COR-L47 (cell line): ENCODE measurements around the gene ZNF584.
A peak's percentile ranks its signal among the peaks of the same experiment; 100 is the strongest.
"Not testable (repeated sequence)": the region's sequence is repeated elsewhere in the genome, so short reads cannot be mapped to it uniquely, and the experiment has no call there.

Experiments
- DNase-seq: peaks from one replicate; lab custom pipeline; 2025; lab: John Stamatoyannopoulos, UW

The ZNF584 gene

DNA sequence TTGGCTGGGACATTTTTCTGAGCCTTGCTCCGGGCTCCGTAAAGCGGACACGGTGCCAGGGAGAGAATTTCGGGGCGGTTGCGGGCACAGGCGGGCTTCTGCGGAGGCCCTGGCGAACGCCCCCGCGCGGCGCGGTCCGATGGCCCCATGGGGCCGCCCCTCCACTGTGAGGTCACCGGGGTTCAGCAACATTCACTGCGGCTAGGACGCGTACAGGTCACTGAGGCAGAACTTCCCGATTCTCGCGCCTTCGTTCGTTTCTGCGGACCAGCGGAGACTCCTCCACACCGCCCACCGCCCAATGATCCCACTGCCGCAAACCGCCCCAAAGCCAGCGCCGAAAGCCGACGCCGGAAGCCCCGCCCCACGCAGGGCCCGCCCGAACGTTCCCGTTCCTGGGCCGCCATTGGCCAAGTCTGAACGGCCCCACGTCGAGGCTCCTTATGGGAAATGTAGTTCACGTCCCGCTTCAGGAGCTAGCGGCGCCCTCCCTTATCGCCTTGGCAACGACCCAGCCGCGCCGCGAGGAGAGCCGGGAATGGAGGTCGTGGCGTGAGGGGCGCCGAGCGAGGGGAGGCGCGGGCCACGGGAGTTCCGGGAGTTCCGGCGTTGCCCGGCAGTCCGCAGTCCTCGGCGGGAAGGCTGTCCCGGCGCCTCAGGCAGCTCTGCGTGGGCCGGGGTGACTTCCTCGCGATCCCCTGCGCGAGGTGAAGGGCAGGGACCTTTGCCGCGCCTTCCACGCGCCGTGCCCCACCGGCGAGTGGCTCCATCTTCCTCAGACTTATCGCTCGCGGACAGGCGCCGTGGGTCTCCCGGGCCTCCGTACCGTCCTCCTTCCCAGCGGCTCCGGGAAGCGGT lies at the start of gene ZNF584:
ZNF584 (plus strand) TSS at position 498 of the 858 bp plus-strand sequence. CDS start 499 bp downstream, outside the sequence.
- peak; percentile 95 for DNase-seq

- peak; percentile 24 for DNase-seq
Measured at GRCh38 chr19:58361900-58362271, 46.6 kb upstream of the ZNF584 start.

- peak; percentile 95 for DNase-seq
Measured at GRCh38 chr19:58362272-58362994, 46.0 kb upstream of the ZNF584 start, which contains the start of gene ZNF497. TSS of gene ZNF497 (minus strand) at chr19:58362751. CDS start at chr19:58357635, 5,116 bp downstream.

- DNase-seq: no peak
Measured at GRCh38 chr19:58364146-58364545, 44.3 kb upstream of the ZNF584 start.

- DNase-seq: no peak
Measured at GRCh38 chr19:58366585-58367430, 41.6 kb upstream of the ZNF584 start.

GRCh38 chr19:58367698-58368454 lies 40.6 kb upstream of the ZNF584 start:
- DNase-seq: no peak

DNA sequence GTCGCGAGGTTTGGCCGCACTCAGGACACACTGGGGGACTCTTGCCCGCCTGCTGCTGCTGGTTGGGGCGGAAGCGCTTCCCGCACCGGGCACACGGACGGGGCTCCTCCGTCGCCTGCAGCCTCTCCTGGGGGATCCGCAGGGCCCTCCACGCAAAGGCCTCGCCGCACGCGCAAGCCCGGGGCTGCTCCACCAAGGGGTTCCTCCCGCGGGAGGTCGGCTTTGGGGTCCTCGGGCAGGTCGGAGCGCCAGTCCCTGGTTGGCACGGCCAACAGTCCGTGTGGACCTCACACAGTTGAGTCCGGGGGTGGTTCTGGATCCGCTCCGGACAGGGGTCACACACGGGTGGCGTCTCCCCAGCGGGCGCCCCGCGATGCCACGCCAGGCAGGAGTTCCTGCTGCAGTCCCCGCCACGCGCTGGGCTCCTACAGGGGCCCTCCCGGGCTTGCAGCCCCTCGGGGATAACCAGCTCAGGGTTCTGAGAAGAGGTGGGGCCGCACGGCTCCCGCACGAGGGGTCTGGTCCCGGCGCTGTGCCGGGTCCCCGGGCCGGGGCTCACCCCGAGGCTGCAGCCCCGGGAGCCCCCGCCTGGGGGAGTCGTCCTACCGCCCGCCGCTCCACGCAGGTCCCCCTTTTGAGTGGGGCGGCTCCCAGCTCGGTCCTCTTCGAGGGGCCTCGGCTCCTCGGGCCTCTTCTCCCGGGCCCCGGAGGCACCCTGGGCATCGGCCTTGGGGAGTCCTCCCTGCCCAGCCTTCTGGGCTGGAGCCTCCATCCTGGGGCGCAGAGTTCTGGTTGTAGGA lies 39.7 kb upstream of the ZNF584 start:
- DNase-seq: no peak

DNA sequence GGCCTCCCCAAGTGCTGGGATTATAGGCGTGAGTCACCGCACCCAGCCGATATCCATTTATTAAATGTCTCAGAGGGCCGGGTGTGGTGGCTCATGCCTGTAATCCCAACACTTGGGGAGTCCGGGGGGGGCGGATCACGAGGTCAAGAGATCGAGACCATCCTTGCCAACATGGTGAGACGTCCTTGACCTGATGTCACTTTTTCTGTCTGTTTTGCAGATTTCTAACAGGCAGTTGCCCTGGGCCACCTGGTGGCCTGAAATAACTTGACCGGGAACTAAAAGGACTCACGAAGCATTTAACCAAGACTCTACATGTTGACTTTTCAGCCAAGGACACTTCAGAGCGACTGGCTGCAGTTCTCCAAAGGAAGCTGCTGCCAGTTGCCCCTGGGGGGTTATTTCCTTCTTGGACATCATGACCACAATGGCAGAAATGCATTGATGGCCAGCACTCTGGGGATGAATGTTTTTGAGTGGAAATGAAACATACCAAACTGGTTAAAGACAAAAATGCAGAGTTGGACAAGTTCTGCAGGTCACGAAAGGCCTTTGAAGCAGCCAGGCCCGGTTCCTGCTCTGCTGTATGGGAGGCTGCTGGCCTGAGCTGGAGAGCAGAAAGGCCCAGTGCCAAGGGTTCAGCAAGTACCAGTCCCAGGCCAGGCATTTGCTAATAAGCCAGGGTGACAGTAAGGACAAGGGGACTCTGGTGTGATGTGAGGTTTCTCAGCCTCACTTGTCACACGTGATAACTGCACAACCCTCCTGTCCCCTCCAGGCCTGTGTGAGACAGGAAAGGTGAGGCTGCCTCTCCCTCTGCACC lies 35.9 kb upstream of the ZNF584 start:
- DNase-seq: no peak

DNA sequence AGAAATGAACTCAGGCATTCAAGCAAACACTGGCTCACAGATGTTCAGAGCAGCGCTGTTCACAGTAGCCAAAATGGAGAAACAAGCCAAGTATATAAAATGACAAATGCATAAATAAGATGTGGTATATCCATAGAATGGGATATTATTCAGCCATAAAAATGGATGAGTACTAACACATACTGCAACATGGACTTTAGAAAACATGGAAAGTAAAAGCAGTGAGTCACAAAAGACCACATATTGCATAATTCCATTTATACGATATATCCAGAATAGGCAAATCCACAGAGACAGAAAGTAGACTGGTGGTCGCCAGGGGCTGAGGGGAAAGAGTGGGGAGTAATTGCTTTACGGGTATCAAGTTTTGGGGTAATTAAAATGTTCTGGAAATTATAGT lies 34.2 kb upstream of the ZNF584 start:
- DNase-seq: no peak

DNA sequence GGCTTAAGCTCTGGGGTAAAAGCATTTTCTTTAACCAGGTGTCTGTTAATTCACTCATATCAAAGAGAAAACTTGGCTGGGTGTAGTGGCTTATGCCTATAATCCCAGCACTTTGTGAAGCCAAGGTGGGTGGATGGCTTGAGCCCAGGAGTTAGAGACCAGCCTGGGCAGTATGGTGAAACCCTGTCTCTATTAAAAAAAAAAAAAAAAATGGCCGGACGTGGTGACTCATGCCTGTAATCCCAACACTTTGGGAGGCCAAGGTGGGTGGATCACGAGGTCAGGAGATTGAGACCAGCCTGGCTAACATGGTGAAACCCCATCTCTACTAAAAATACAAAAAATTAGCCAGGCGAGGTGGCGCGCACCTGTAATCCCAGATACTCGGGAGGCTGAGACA lies 31.7 kb upstream of the ZNF584 start:
- DNase-seq: not testable (repeated sequence)

GRCh38 chr19:58379246-58379645 lies 29.2 kb upstream of the ZNF584 start:
- no peak for DNase-seq

GRCh38 chr19:58380037-58380661 lies 28.3 kb upstream of the ZNF584 start:
- DNase-seq: no peak

- peak; percentile 100 for DNase-seq
Measured at GRCh38 chr19:58380662-58381459, 27.6 kb upstream of the ZNF584 start, which contains the start of gene ZNF837. TSS of gene ZNF837 (minus strand) at chr19:58381030. CDS start at chr19:58369332, 11,698 bp downstream.

DNA sequence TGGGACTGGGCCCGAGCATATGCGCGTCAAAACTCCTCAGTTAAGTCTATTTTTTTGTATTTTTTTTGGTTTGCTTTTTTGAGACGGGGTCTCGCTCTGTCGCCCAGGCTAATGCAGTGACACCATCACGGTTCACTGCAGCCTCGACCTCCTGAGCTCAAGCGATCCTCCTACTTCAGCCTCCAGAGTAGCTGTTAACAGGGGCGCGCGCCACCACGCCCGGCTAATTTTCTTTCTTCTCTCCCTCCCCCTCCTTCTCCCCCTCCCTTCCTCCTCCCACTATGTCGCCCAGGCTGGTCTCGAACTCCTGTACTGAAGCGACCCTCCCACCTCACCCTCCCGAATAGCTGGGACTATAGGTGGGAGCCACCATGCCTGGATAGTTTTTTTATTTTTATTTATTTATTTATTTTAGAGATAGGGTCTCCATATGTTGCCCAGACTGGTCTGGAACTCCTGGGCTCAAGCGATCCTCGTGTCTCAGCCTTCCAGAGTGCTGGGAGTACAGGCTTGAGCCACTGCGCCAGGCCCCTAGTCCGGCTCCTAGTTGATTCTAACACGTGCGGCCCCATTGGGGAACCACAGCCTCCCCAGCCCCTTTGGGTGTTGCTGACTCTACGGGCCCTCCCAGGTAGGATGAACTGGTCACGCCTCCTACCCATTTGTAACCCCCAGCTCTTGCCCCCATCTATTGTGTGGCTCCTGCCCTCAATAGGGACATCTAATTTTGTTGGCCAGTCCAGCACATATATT lies 26.8 kb upstream of the ZNF584 start:
- DNase-seq: no peak

DNA sequence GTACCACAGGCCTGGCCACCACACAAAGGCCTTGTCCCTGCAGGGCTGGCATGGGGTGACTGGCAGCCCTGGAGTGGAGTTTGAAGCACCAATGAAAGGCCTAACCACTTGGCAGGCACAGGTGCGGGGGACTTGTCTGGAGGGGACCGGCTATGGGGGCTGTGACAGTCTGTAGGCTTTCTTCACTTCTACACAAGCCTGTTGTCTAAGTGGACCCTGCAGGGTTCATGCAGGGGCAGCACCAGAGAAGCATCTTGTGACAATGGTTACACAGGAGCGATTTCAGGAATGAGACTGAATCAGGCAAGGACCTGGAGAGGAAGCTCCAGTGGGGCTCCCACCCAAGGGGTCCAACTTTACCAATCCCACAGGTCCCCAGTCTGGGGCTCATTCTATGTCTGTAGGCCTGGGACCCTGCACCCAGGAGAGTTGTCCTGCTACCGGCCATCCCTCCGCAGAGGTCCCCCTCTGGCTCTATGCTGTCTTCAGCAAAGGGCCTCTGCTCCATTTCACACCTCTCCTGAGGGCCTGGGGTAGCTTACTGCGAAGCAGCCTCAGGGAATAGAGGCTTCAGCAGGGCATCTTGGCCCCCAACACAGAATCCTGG lies 25.3 kb upstream of the ZNF584 start:
- no peak for DNase-seq

- DNase-seq: no peak
Measured at GRCh38 chr19:58385313-58385890, 23.0 kb upstream of the ZNF584 start.
